Measurements from ENCODE around the gene HSPB7. TPM values are rescaled to one million over a fixed set of nuclear protein-coding genes. Genes with fewer than 3 reads are reported as not detected.
A peak's percentile ranks its signal among the peaks of the same experiment; 100 is the strongest.
"Not testable (repeated sequence)": the region's sequence is repeated elsewhere in the genome, so short reads cannot be mapped to it uniquely, and the experiment has no call there.

Gene HSPB7
- total and polyA plus RNA-seq, 12 donors = 13.4 to 633 (median 85.1) TPM

- Histone ChIP-seq H3K4me3 (no peak overlapping the region), H3K27ac (no peak overlapping the region), H3K27me3 (no peaks in the 10 kb centered on the region), H3K36me3 (replicated peaks in 1 of 2) (no peaks in the 10 kb centered on the region), H3K9me3 (replicated peaks in 1 of 3) (no peaks in the 10 kb centered on the region), H3K4me1 (replicated peaks in 1 of 2) (peaks cover 42 to 45% of the 10 kb centered on the region in 2 donors)
- intact Hi-C loops (cut with DNase I) = no loop called here
- TF ChIP-seq POLR2A (IDR thresholded peaks at IDR 0.05) (no peak), CTCF (IDR thresholded peaks at IDR 0.05) (no peak)
- DNase-seq = no peak
- WGBS, 4 donors = 82 to 92% (median 89%) methylated on average over 2 to 7 of the region's 7 CpGs
Measured at GRCh38 chr1:16023050-16023653, 5.3 kb upstream of the HSPB7 start.

- no peak for DNase-seq
- no peaks in the 10 kb centered on the region for H3K36me3 ChIP-seq (replicated peaks in 1 of 2)
- intact Hi-C loops (cut with DNase I) = no loop called here
- 83 to 89% (median 84%) methylated on average over 10 to 11 of the region's 11 CpGs for WGBS, 4 donors
- no peak overlapping the region for H3K27ac ChIP-seq
- no peak overlapping the region for H3K4me3 ChIP-seq
- H3K4me1 ChIP-seq (replicated peaks in 1 of 2) = peaks cover 47 to 50% of the 10 kb centered on the region in 2 donors
- H3K27me3 ChIP-seq = no peaks in the 10 kb centered on the region
- no peaks in the 10 kb centered on the region for H3K9me3 ChIP-seq (replicated peaks in 1 of 3)
- TF ChIP-seq POLR2A (IDR thresholded peaks at IDR 0.05) (no peak), CTCF (IDR thresholded peaks at IDR 0.05) (no peak)
Measured at GRCh38 chr1:16022393-16022792, 4.5 kb upstream of the HSPB7 start.

GRCh38 chr1:16021681-16022080 lies 3.8 kb upstream of the HSPB7 start, which contains the start of gene CLCNKA:
CLCNKA (plus strand) TSS chr1:16022036; CDS start chr1:16022620, 584 bp downstream.
- Histone ChIP-seq H3K27me3 (no peaks in the 10 kb centered on the region), H3K36me3 (replicated peaks in 1 of 2) (no peaks in the 10 kb centered on the region), H3K9me3 (replicated peaks in 1 of 3) (no peaks in the 10 kb centered on the region), H3K4me1 (replicated peaks in 1 of 2) (peaks cover 49 to 51% of the 10 kb centered on the region in 2 donors), H3K27ac (peak within 1 kb of the TSS in 3 of 5 donors; percentile 37 to 91 (median 66)), H3K4me3 (no peak within 1 kb of the TSS)
- TF ChIP-seq POLR2A (IDR thresholded peaks at IDR 0.05) (peak in 1 of 2 donors; percentile 45), CTCF (IDR thresholded peaks at IDR 0.05) (no peak)
- DNase-seq = peak in 5 of 7 donors; percentile 46 to 69 (median 57)
- intact Hi-C loops (cut with DNase I) = no loop called here
- WGBS, 4 donors = 36 to 49% (median 41%) methylated on average over 6 of the region's 6 CpGs

- H3K4me3 ChIP-seq; H3K9me3 ChIP-seq (replicated peaks in 1 of 3); H3K36me3 ChIP-seq (replicated peaks in 1 of 2); DNase-seq; H3K27me3 ChIP-seq; intact Hi-C loops (cut with DNase I): not testable (repeated sequence)
- peaks cover 54 to 58% of the 10 kb centered on the region in 2 donors for H3K4me1 ChIP-seq (replicated peaks in 1 of 2)
- 46 to 66% (median 52%) methylated on average over 2 to 9 of the region's 9 CpGs for whole genome bisulfite sequencing, 4 donors
- TF ChIP-seq POLR2A (IDR thresholded peaks at IDR 0.05) = peak in 1 of 2 donors; percentile 19
- H3K27ac ChIP-seq = peak overlapping the region in 3 of 5 donors; percentile 37 to 97 (median 91)
Measured at GRCh38 chr1:16020878-16021277, 3.0 kb upstream of the HSPB7 start.

GRCh38 chr1:16020325-16020724 lies 2.5 kb upstream of the HSPB7 start:
- DNase-seq = peak in 1 of 7 donors; percentile 38
- WGBS, 4 donors = 52 to 90% (median 62%) methylated on average over 2 to 6 of the region's 6 CpGs
- TF ChIP-seq CTCF (IDR thresholded peaks at IDR 0.05) = no peak
- TF ChIP-seq POLR2A (IDR thresholded peaks at IDR 0.05) = no peak
- Histone ChIP-seq H3K36me3 (replicated peaks in 1 of 2) (no peaks in the 10 kb centered on the region), H3K4me1 (replicated peaks in 1 of 2) (peaks cover 60 to 64% of the 10 kb centered on the region in 2 donors), H3K27me3 (no peaks in the 10 kb centered on the region), H3K9me3 (replicated peaks in 1 of 3) (no peaks in the 10 kb centered on the region), H3K4me3 (no peak overlapping the region), H3K27ac (peak overlapping the region in 4 of 5 donors; percentile 9 to 97 (median 80))
- intact Hi-C loops (cut with DNase I) = no loop called here
